ENCODE data around the gene RAB9A.

DNA sequence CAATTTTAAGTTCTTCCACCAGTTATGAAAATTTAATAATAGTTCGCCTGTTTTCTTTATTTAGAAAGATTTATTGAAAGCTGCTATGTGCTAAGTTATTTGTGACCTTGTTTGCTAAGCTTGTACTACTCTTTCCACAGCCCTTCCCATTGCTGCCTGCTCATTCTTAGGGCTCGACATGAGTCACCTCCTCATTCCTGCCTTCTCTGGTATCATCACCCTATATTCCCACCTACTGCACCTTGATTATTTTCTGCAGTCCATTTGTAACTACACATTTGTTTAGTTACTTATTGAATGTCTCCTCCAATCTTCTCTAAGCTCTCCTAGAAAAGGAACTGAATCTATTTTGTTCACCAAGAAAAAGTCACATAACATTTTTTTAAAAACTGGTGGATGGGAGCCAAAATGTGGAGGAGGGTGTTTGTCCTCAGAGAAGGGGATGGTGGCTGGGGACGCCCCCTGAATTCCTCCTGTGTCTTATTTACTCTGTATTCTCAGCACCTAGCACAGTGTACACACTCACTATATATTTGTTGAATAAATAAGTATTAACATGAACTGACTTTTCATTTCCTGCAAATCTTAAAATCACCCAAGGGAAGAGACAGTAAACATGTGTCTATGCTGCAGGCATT is 3.7 kb upstream of the RAB9A start:
- TF ChIP-seq PHB (CRISPR knock-in tag; IDR thresholded peaks at IDR 0.05) (no peak), TGIF2 (CRISPR knock-in tag; IDR thresholded peaks at IDR 0.05) (no peak)
